Activated T-cell treated with anti-CD3 and anti-CD28 coated beads for 24 hours (primary cell): ENCODE results near the gene MYCBP.
"Not testable (repeated sequence)": the region's sequence is repeated elsewhere in the genome, so short reads cannot be mapped to it uniquely, and the experiment has no call there.

Experiments used
- DNase-seq: peaks from one replicate; pipeline ENCODE4 v3.0.0-alpha.2; 2020; ENCODE audit warnings: low read depth

The MYCBP gene, protein sequence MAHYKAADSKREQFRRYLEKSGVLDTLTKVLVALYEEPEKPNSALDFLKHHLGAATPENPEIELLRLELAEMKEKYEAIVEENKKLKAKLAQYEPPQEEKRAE

DNA sequence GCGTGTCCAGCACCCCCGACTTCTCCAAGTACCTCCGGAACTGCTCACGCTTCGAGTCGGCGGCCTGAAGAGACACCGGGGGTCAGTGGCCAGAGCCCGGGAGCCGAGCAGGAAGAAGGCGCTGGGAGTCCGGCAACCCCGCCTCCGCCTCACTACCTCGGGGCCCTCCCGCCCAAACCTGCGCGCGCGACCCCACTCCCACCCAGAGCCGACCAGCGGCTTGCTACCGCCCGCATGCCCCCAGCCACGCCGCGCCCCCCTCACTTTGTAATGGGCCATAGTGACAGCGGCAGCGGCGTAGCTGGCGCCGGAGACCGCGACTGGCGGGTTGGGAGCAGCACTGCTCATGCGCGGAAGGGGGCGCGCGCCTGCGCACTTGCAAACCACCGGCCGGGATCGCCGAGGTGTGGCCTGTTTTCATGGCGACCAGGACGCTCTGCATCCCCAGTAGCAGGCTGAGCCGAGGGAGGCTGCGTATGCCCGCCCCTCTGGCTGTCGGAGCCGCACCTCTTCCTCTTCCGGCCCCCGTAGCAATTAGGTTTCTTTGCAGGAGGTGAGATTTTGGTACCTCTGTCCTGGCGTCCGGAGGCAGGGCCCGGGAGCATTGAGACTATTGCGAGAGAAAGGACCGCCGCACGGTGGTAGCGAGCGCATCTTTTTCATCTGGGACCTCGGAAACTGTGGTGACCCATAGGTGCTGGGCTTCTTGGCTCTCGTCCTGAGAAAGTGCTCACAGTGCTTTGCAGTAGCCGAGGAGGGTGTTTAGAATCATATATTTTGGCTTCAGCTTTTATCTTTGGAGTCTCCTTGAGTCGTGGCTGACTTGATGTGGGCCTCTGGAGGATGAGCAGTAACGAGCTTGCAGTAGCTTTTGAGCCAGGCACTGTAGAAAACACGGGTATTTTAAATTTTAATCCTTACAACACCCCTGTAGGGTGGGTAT is at the start of gene MYCBP:
TSS of gene MYCBP (minus strand) at position 322 of the 943 bp plus-strand sequence. CDS start at position 279, 43 bp downstream.
- peak; percentile 96 for DNase-seq

DNA sequence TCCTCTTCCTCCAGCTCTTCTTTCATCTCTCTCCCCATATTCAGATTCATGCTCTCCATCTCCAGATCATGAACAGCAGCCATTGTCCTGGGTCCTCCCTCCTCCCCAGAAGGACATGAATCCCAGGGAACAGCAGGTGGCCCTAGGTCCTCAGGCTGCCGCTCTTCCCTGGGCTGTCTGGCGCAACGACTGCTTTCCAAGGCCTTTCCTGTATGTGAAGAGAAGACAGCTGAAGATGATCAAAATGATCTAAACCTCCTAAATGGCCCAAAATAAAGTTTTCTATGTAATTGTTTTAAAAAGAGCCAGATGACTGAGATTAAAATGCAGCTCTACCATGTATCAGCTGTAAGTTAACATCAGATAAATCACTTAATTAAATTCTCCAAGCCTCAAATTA is 46.0 kb upstream of the MYCBP start:
- no peak for DNase-seq

DNA sequence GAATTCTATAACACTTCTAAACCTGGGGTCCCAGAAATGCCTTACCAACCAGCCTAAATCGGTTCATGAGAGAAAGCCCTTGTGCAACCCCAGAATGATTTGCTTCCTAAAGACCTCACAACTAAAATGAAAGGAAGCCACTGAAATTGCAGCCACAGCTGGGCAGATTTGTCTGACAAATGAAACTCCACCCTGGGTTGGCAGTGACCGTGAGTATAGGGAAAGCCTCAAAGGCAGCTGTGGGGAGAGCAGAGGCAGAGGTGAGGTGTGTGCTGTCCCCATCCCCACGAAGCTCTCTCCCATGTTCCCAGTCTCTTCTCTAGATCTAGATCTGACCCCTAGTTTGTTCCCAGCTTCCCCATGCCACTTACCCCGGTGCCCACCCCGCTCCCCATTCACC is 45.4 kb upstream of the MYCBP start:
- DNase-seq = no peak

DNA sequence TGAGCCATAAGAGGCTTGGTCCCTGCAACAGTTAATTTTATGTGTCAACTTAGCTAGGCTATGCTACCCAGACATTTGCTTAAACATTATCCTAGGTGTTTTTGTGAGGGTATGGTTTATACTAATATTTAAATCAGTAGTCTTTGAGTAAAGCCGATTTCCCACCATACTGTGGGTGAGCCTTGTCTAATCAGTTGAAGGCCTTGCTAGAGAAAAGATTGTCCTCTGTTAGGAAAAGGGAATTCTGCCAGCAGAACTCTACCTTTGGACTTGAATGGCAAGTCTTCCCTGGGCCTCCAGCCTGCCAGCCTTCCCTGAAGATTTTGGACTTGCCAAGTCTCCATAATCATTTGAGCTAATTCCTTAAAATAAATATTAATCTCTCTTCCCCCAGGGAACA is 44.6 kb upstream of the MYCBP start:
- no peak for DNase-seq

DNA sequence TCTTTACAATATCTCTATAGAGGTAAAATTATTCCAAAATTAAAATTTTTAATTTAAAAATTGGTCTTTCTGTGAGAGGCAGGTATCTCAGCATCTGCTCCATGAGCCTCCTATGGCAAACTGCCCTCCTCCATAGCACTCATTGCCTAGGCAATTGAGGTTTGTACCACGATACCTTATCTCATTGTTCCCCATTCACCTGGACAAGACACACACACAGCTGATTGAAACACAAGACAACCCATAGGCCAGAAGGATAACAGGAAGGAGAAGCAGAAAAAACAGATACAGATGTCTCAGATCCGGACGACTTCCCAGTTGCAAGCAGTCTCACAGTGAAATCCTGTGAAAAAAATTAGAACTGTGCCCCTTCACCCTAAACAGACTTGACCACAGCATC is 44.2 kb upstream of the MYCBP start:
- DNase-seq = no peak

DNA sequence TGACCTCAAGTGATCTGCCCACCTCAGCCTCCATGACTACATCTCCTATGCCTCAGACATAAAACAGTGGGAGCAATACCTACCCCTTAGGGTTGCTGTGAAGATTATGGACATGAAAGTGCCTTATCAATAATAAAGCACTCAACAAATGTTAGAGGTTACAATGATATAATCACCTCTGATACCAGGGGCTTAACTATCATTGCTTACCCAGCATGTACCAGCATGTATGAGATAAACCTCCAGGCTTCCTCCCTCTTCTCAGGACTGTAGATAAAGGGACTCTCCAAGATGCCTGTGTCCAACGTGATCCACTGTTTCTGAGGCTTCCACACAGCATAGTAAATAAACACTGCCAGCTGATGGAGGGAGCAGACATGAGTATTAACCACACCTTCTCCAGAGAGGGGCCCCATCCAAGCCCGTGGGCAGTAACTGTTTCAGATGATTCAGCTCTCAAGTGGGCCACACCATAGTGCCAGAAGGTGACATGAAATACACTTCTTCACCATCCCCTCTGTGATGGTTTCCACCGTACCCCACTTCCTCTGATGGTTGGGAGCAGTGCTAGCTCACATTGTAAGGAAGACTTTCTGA is 42.3 kb upstream of the MYCBP start:
- no peak for DNase-seq

DNA sequence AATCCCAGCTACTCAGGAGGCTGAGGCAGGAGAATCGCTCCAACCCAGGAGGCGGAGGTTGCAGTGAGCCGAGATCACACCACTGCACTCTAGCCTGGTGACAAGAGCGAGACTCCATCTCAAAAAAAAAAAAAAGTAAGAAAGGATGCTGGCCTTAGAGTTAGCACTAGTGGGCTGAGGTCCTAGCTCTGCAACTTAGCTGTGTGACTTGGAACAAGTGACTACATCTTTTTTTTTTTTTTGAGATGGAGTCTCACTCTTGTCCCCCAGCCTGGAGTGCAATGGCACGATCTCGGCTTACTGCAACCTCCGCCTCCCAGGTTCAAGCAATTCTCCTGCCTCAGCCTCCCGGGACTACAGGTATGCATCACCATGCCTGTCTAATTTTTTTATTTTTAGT is 41.8 kb upstream of the MYCBP start:
- not testable (repeated sequence) for DNase-seq

DNA sequence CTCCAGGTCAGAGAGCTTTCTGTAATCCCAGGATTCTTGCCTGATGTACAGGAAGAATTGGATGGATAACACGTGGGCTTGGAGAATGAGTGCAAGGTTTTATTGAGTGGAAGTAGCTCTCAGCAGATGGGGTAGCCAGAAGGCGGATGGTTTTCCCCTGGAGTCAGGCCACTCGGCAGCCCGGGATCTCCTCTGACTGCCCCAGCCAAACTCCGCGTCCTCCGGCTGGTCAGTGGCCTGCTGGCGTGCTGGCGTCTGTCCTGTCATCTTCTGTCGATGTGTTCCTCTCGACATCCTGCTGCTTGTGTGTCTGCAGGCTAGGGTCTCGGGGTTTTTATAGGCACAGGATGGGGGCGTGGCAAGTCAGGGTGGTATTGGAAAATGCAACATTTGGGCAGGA is 35.7 kb upstream of the MYCBP start:
- no peak for DNase-seq

DNA sequence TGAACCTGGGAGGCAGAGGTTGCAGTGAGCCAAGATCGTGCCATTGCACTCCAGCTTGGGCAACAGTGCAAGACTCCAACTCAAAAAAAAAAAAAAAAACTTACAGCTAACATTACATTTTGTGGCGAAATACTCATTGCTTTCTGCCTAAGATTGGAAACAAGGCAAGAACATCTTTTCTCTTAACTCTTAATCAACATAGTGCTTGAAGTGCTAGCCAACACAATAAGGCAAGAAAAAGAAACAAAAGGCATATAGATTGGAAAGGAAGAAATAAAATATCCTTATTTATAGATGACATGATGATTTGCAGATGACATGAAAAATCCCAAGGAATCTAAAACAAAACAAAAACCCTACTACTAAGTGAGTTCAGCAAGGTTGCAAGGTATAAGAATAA is 32.8 kb upstream of the MYCBP start:
- no peak for DNase-seq

DNA sequence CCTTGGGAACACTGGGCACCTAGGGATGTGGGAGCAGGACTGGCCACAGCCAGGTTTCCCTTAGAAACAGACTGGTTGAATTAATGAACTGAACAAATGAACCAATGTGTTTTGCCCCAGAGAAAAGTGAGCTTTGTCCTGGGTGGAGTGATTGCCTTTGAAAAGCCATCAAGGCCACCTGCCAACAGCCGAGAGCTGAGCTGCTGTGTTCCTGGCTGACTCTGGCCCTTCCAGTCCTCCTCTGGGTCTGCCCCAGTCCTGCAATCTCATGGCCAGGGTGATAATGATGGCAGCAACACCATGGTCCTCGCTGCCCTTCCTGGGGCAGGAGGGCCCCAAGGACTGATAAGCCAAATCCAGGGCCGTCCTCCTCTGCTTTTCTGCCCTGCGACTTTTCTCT is 26.4 kb upstream of the MYCBP start:
- no peak for DNase-seq

DNA sequence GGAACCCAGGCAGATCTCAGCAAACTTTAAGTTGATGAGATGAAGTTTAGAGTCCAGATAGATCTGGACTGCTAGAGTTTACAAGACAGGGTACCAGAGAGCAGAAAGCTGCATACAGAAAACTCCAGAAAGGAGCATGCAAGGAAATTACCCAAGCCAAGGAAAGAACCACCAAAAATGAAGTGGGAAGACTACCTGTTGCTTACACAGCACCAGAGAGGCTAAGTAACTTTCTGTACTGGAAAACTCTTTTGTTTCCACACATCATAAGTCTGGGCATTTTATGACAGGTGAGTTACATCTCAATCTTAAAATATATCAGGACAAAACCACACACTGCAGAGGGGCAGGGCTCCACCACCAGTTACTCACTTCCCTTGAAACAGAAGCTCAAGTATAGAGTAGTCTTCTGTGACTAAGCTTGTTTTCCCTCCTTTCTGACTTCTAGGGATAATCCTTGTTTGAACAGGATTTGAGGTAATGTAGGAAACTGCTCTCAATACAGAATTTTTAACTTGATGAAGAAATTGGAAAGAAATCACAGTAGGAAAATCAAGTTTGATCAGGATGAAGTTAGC is 25.6 kb upstream of the MYCBP start:
- no peak for DNase-seq

DNA sequence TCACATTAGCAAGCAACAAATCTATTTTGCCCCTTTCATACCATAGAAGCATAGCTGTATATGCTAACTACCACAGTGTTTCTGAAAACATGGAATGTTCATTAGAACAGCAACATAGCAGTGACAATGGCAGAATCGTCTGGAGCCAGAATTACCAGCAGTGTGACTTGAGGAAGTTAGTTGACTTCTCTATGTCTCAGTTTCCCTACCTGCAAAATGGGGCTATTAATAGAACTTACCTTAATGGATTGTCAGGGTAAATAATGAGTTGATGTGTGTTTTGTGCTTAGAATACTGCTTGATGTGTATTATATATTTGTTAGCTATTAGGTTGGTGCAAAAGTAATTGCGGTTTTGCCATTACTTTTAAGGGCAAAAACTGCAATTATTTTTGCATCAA is 23.0 kb upstream of the MYCBP start:
- no peak for DNase-seq

DNA sequence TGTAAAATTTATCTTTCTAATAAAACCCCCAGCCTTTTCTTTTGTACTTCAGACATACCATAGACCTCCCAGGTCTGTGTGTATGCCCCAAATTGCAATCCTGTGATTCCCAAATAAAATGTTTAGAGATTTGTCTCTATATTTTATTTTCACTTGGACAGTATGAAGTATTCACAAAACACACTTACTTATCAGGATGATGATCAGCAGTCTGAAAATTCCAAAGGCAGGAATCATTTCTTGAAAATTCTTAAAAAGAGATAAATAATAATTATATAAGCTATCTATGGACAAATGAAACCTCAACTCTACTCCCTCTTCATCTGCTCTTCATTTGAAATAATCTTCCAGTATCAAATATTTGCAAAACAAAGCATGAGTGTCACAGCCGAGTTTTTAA is 19.8 kb upstream of the MYCBP start:
- no peak for DNase-seq

DNA sequence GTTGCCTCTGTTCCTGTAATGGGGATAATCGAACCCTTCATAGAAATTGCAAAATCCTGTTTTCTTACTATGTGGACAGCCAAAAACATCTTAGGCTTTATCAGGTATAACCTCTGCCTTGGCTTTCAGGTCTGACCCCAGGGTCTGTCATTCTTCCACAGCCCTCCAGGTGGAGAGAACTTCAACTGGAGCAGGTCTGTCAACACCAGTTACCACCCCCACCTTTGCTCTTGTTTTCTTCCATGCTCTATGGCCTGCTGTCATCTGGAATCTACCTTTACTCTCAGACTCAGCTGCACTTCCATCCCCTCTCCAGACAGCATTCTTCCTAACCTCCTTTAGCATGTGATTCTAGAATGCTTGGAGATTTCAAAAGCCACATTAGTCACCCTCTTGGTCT is 18.6 kb upstream of the MYCBP start:
- no peak for DNase-seq

DNA sequence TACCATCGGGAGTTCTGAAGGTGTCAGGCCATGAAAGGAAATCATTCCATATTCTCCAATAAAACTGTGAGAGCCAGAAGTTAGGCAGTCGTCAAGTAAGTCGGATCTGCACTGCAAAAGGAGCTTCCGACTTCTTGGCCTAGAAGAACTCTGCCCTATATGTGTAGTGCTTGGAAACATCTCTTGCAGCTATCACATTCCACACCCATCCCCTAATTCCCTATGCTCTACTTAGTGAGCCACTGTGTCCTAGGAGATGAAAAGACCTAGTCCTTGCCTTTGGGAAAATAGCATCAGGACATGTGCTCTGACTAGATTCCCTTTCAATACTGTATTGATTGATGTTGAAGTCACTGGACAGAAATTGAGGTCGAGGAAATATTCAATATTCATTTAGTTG is 16.4 kb upstream of the MYCBP start:
- no peak for DNase-seq

DNA sequence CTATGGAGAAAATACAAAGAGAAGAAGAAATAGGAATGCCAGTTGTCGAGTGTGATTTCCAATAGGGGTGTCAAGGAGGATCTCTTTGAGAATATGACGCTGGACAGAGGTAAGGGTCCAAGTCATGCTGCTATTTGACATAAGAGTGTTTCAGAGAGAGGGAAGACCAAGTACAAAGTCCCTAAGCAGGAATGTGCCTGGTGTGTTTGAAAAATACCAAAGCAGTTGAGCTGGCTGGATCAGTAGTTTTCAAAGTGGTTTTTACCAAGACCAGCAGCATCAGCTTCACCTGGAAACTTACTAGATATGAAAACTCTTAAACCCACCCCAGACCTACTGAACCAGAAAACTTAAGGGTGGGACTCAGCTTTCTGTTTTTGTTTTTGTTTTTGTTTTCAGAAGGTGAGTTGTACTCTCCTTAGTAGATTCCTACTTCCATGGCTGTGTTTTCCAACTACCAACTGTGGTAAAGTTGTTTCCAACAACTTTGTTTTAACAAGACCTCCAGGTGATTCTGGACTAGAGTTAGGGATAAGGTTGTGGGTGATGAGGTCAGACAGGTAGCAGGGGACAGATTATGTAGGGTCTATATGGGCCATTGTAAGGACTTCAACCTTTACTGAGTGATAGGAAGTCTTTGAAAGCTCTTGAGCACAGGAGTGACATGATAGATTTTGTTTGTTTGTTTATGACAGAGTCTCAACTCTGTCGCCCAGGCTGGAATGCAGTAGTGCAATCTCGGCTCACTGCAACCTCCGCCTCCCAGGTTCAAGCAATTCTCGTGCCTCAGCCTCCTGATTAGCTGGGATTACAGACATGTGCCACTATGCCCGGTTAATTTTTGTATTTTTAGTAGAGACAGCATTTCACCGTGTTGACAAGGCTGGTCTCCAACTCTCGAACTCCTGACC is 15.5 kb upstream of the MYCBP start:
- DNase-seq = no peak

DNA sequence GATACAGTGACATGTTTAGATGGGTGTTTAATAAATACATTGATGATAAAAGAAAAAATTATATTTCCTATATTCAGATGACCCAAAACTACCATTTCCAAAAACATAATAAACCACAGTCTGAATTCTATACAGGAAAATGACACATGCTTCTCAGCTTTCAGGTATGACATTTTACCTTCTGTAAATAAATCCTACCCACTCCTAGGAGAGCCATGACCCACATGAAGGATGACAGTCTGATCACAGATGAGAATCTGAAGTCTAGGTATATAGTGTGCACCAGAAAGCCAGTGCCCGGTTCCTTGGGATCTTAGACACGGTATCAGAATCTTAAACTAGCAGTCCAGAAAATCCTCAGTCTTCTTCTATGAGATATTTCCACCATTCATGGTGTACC is 11.9 kb upstream of the MYCBP start:
- no peak for DNase-seq

DNA sequence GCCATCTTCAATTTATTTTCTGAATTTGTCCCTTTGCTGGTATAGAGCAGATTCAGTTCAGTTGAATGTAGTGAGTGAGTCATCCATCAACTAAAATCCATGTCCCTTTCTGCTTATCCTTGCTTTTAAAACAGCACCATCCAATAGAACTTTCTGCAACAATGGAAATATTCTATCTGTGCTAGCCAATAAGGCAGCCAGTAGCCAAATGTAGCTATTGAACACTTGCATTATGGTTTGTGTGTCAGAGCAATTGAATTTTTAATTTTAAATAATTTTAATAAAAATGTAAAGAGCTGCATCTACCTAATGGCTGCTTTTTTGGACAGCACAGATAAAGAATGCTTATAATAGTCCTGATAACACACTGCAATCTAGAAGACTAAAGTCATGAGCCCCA is 8.3 kb upstream of the MYCBP start, which contains the start of gene GJA9:
TSS of gene GJA9 (minus strand) at position 101 of the 400 bp plus-strand sequence. CDS start 5,489 bp downstream, outside the sequence.
- DNase-seq = no peak

DNA sequence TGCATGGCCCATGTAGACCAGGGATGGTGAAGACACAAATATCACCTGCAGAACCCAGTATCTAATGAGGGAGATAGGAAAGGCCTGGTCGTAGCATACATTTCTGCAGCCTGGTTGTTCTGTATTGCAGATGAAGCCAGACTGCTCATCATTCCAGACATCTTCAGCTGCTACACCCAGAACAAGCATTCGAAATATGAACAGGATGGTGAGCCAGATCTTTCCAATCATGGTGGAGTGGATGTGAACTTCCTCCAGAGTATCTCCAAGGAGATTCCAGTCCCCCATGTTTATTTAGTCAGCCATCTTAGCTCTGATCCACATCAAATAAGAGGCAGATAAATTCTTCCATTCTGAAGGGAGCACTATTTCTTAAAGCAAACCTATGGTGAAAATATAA is 2.7 kb upstream of the MYCBP start:
- DNase-seq = no peak

DNA sequence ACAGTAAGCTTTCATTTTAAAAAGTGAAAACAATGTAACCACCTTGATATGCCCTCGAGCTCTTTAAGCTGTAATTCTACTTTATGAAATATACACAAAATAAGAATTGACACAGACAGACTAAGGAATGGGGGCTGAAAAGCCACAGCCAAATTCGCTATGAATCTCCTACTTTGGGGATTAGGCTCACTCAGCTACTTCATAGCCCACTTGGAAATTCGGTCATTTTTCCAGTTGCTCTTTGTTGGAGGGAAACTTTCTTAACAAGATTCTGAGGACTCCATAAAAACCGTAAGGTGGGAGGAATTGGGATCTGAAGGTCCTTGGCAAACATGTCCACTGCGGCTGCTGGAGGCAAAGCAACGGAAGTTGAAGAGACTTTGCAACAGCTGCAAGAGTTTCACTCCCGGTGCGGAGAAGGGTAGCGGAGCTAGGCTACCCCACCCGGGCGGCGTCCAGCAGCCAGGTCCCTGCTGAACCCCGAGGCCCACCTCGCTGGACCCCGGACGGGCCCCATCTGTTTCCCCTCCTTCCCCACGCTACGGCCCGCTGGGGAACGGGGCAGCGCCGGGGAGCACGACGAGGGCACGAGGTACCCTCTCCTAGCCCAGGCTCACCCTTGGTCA is 634 bp downstream of the MYCBP start:
- peak; percentile 16 for DNase-seq

DNA sequence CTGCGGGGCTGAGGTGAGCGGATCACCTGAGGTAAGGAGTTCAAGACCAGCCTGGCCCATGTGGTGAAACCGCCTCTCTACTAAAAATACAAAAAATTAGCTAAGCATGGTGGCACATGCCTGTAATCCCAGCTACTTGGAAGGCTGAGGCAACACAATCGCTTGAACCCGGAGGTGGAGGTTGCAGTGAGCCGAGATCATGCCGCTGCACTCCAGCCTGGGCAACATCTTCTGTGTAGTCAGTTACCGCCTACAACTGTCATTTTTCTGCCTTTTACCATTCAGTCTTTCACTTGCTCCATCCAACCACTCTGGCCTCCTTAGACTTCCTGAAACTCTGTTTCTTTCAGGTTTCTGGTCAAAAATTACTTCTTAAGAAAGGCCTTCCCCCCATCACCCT is 2.2 kb downstream of the MYCBP start:
- DNase-seq = no peak
